ENCODE results near the gene CCDC57.
A peak's percentile ranks its signal among the peaks of the same experiment; 100 is the strongest.

The CCDC57 gene

DNA sequence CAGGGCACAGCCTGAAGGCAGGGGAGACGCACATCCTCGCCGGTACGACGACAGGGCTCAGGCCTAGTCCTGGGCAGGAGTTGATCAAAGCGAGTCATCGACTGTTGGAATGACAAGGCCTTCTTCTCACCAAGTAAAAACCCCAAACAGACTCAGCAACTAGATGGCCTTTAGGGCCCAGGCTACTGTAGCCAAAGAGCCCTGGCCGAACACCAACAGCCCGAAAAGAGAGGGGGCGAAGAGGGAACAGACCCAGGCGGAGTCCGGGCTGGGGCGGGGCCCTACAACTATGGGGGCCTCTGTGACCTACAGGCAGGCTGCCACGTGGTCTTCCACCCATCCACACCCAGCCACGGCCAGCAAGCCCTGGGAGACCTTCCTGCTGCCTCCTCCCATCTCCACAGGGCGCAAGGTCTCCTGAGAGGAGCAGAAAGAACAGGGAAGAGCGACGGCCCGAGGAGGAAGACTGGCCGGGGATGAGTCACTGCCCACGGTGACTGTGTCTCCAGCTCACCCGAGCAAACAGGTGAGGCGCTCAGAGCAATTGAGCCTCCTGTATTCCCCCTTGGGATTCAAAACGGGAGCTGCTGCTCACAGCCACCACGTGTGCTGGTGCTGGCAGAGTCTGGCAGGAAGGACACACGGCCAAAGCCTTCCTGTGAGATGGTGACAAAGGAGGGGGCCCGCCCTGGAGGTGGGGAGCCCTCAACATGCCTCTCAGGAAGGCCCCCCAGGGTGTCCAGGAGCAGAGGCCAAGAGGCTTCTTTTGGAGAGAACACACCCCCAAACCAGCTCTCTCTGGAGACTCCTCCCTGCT lies 33.9 kb upstream of the CCDC57 start:
- no peak for FAIRE-seq

- FAIRE-seq = no peak
Measured at GRCh38 chr17:82246040-82246364, 33.4 kb upstream of the CCDC57 start.

- FAIRE-seq = no peak
Measured at GRCh38 chr17:82245134-82246039, 32.7 kb upstream of the CCDC57 start.

- FAIRE-seq = peak; percentile 59
Measured at GRCh38 chr17:82244413-82245133, 31.9 kb upstream of the CCDC57 start.

DNA sequence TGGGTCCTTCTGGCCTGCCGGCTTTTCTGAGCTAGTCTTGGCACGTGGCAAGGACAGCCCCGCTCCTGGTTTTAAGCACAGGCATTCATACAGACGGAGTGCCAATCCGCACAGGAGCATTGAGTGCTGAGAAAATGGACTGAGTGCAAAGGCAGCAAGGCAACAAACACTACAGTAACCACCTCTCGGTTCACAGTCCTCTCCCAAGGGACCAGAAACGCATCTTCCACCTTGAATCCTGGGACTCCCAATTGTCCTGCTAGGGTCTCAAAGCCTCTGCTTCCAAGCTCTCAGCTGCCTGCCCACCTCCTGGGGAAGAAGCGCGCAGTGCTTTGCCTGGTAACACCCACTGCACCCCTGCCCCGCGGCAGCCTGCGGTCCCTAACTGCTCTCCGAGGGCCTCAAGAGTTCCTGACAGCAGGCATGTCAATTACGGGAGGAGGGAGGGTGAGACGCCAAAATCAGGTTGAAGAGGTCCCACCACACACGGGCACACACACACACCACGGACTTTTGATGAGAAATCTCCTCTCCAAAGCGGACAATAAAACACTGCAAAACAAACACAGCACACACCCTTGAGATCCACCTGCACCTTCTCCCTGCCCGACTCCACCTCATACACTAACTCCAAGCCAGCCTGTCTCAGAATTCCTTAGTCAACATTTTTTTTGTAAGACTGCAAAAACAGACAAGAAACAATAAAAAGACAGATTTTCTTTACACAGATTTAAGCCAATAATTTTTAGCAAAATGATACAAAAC lies 31.2 kb upstream of the CCDC57 start:
- no peak for FAIRE-seq

GRCh38 chr17:82242977-82243647 lies 30.5 kb upstream of the CCDC57 start:
- FAIRE-seq = no peak

- FAIRE-seq = no peak
Measured at GRCh38 chr17:82242698-82242976, 30.0 kb upstream of the CCDC57 start.

DNA sequence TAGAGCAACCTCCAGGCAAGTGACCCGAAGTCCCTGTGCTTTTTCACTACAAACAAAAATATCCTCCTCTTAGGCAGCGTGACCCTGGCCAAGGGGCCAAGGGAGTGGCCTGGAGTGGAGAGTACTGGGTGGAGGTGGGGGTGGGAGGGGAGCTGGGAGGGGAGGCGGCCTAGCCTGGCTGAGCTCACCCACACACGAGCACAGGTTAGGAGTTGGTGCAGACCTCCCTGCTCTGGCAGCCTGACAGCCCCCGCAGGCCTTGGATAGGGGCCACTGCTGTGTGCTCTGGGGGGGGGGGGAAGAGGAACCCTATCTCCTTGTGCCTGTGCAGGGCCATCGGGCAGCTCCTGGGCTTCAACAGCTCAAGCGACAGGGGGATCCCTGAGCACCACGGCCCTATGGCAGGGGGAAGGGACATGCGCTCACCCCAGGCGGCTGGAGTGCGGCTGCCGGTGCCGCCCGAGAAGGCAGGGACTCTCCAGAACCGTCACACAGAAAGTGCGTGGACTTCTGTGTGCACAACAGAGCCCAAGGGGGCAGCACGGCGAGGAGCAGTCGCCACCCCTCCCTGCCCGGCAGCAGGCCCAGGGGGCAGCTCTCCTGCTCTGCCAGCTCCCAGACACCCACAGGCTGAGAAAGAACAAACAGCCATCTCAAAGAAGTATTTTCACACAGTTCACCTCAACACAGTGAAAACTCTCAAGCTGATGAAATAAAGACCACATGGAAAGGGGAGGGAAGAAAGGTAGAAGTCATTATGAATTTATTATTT lies 29.5 kb upstream of the CCDC57 start:
- no peak for FAIRE-seq

DNA sequence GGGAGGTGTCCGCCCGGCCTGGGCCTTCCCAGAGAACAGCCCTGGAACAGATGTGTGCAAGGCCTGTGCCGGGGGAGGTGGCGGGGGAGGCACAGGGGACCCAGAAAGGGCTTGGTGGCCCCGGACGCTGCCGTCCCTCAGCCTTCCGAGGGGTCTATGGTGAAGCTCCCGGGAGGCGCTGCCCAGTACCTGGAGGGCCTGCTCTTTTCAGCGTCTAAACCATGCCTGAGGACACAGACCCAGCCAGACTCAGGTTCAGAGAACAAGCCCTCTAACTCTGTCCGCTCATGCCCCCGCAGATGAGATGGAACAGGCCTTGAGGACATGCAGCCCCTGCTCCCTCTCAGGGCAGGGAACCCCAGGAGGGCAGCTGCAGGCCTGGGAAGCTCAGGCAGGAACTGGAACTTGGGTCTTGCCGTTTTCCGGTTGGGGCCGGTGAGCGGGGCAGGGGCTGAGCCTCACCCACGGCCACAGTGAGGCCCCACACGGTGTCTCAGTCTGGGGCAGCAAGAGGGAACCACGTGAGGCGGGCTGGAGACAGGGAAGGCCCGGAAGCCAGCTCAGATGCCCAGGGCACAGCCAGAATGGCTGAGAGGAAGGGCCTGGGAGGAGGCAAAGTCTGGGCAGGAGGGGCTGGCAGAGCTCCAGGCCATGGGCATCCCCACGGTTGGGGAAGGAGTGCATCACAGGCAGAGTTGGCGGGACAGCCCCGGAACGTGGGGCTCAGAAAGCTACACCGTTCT lies 28.7 kb upstream of the CCDC57 start:
- no peak for FAIRE-seq

- FAIRE-seq = no peak
Measured at GRCh38 chr17:82240506-82241182, 28.0 kb upstream of the CCDC57 start.

GRCh38 chr17:82239926-82240505 lies 27.4 kb upstream of the CCDC57 start:
- FAIRE-seq = no peak

- no peak for FAIRE-seq
Measured at GRCh38 chr17:82239401-82239925, 26.8 kb upstream of the CCDC57 start.

DNA sequence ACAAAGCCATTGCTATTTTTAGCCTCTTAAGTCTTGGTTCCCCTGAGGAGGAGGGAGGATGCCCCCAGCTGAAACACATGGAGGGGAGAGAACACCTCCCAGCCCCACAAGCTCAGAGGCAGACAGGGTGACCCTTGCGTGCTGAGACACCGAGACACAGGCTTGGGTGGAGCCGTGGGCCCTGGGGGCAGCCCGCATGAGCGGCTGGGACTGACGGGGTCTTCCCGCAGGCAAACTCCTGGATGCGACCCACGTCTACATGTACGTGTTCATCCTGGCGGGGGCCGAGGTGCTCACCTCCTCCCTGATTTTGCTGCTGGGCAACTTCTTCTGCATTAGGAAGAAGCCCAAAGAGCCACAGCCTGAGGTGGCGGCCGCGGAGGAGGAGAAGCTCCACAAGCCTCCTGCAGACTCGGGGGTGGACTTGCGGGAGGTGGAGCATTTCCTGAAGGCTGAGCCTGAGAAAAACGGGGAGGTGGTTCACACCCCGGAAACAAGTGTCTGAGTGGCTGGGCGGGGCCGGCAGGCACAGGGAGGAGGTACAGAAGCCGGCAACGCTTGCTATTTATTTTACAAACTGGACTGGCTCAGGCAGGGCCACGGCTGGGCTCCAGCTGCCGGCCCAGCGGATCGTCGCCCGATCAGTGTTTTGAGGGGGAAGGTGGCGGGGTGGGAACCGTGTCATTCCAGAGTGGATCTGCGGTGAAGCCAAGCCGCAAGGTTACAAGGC lies 26.0 kb upstream of the CCDC57 start:
- FAIRE-seq = peak; percentile 85

DNA sequence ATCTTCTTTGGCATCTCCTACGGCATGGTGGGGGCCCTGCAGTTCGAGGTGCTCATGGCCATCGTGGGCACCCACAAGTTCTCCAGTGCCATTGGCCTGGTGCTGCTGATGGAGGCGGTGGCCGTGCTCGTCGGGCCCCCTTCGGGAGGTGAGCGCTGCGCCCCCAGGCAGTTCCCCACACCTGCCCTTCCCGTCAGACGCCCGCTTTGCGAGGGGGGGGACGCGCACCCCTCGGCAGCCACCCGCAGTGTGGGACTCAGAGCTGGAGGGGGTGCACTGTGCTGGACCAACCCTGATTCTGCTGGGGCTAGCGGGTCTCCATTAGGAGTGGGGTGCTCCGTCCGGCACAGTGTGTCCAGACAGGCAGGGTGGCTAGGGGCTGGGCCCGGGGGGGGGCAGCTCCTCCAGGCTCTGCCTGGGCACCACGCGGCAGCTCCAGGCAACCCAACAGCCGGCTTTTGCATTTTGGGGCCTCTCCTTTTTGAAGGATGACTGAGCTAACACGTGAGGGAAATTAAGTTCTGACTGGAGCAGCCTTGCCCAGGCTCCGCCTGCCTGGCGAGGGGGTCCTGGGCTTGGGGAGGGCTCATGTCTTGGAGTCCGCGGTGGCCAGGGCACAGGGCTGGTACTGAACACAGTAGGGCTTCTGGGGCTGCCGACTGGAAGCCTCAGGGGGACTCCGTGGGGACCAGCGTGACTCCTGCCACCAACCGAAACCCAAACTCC lies 25.3 kb upstream of the CCDC57 start:
- no peak for FAIRE-seq

DNA sequence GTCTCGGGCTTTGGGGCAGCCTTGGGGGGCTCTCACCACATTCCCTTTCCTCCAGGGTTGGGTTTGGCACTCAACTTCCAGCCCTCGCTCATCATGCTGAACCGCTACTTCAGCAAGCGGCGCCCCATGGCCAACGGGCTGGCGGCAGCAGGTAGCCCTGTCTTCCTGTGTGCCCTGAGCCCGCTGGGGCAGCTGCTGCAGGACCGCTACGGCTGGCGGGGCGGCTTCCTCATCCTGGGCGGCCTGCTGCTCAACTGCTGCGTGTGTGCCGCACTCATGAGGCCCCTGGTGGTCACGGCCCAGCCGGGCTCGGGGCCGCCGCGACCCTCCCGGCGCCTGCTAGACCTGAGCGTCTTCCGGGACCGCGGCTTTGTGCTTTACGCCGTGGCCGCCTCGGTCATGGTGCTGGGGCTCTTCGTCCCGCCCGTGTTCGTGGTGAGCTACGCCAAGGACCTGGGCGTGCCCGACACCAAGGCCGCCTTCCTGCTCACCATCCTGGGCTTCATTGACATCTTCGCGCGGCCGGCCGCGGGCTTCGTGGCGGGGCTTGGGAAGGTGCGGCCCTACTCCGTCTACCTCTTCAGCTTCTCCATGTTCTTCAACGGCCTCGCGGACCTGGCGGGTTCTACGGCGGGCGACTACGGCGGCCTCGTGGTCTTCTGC lies 24.6 kb upstream of the CCDC57 start:
- FAIRE-seq = no peak

DNA sequence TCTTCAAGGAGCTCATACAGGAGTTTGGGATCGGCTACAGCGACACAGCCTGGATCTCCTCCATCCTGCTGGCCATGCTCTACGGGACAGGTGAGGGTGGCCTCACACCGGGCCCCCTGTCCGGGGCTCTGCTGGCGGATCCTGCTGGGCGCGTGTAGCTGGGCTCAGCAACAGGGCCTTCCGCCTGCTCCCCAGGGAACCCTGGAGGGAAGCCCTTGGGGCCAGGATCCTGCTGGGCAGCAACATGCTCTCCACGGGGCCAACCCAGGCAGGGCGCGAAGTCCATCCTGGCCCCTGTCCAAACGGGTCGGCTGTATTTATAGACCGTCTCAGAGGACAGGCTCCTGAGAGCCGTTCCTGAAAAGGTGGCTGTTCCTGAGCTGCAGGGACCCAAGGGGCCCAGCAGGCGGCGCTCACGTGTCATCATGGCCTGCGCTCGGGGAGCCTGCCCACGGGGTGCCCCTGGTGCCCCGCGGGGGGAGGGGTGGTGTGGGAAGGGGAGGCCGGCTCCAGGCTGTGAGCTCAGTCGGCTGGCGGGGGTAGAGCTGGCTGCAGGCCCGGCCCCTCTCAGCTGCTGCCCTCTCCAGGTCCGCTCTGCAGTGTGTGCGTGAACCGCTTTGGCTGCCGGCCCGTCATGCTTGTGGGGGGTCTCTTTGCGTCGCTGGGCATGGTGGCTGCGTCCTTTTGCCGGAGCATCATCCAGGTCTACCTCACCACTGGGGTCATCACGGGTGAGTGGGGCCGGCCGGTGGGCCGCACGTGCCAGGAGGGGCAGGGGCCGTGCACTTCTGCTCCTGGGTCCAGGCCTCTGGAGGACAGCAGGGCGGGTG lies 23.7 kb upstream of the CCDC57 start:
- FAIRE-seq = no peak

DNA sequence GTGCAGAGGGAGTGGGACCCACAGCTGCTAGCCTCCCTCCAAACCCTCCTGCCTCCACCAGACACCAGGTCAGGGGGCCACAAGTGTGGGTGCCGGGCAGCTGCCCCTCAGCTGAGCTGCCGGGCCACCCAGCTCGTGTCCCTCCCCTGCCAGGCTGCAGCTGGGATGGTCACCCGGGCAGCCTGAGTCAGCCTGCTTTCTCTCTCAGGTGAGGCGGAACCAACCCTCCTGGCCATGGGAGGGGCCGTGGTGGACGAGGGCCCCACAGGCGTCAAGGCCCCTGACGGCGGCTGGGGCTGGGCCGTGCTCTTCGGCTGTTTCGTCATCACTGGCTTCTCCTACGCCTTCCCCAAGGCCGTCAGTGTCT lies 23.1 kb upstream of the CCDC57 start:
- FAIRE-seq = no peak

Data from G401.6 (cell line).